Skeletal muscle tissue (tissue), 4 donors: Measurements from ENCODE around the gene ARFGEF3. TPM values are rescaled to one million over a fixed set of nuclear protein-coding genes. Genes with fewer than 3 reads are reported as not detected.

Source experiments
- H3K27ac ChIP-seq: one replicate; pipeline ENCODE4 v1.7.0; 2013; ENCODE audit warnings: mild to moderate bottlenecking, low read depth, low read length, inconsistent platforms
- H3K27me3 ChIP-seq, 3 donors: one replicate each; pipeline ENCODE4 v1.7.0; 2013; ENCODE audit warnings: low read length in 3 of 3; ENCODE audit not compliant: control insufficient read depth in 3 of 3, insufficient read depth in 3 of 3
- H3K36me3 ChIP-seq, 3 donors: one replicate each; pipeline ENCODE4 v1.7.0; 2013; ENCODE audit warnings: low read length in 3 of 3; ENCODE audit not compliant: control insufficient read depth in 3 of 3, insufficient read depth in 3 of 3
- H3K4me1 ChIP-seq, 3 donors: one replicate each; pipeline ENCODE4 v1.7.0; 2013; ENCODE audit warnings: low read length in 3 of 3, mild to moderate bottlenecking in 3 of 3; ENCODE audit not compliant: control insufficient read depth in 3 of 3, insufficient read depth in 3 of 3
- H3K4me3 ChIP-seq, 3 donors: one replicate each; pipeline ENCODE4 v1.7.0; 2013; ENCODE audit warnings: low read length in 3 of 3
- H3K9ac ChIP-seq, 3 donors: one replicate each; pipeline ENCODE4 v1.7.0; 2013; ENCODE audit warnings: low read length in 3 of 3, mild to moderate bottlenecking in 3 of 3, moderate library complexity in 2 of 3, low read depth in 1 of 3
- H3K9me3 ChIP-seq, 3 donors: one replicate each; pipeline ENCODE4 v1.7.0; 2013; ENCODE audit warnings: low read length in 3 of 3; ENCODE audit not compliant: control insufficient read depth in 3 of 3
- total RNA-seq: library from RNA; depleted of rRNA; stranded (reverse); fragments of >200 nt; gene quantifications from one replicate; pipeline ENCODE4 v1.2.3, GENCODE V29; 2014
- donor health status: Osteomylitis.

ARFGEF3 gene
- total RNA-seq, 1 donor from 2014 or later, result 1.0 TPM

DNA sequence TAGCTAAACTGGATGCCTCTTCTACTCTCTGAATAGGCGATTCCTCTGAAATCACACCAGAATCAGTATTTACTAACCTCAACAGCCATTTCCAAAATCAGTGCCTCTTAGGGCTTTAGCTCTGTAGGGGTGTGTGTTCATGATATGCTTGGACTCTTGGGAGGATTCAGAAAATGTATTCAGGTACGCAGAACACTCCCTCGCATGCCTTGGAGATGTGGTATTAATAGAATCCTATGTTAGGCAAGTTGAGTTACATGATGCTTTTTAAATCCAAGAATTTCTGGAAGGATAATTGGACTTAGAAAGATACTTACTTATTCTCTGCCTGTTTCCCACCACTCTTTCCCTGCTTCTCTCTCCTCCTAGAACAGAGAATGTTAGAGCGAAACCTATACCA is 88.3 kb downstream of the ARFGEF3 start:
- Histone ChIP-seq H3K9ac (no peak overlapping the region), H3K9me3 (no peaks in the 10 kb centered on the region), H3K27me3 (no peaks in the 10 kb centered on the region), H3K4me3 (no peak overlapping the region), H3K4me1 (no peaks in the 10 kb centered on the region), H3K27ac (no peak overlapping the region), H3K36me3 (no peaks in the 10 kb centered on the region)

GRCh38 chr6:138250513-138251247 is 88.9 kb downstream of the ARFGEF3 start:
- Histone ChIP-seq H3K36me3 (no peaks in the 10 kb centered on the region), H3K27me3 (no peaks in the 10 kb centered on the region), H3K4me3 (no peak overlapping the region), H3K27ac (no peak overlapping the region), H3K9me3 (no peaks in the 10 kb centered on the region), H3K4me1 (no peaks in the 10 kb centered on the region), H3K9ac (no peak overlapping the region)

DNA sequence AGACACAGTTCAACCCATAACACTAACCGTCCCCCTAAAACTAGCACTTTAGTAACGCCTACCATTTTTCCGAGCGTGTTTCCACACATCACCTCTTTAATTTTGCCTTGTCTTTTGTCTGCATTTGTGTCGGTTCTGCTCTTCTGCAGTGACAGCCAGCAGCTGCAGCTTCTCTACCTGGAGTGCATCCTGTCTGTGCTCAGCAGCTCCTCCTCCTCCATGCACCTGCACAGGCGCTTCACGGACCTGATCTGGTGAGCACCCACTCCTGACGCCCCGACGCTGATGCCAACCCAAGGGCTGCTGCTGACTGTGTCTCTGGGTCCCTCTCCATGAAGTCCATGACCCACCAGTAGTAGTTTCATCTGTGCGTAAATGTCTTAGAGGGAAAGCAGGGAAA is 92.0 kb downstream of the ARFGEF3 start:
- H3K4me3 ChIP-seq, result no peak overlapping the region
- H3K27ac ChIP-seq, result no peak overlapping the region
- no peaks in the 10 kb centered on the region for H3K36me3 ChIP-seq
- H3K9ac ChIP-seq, result no peak overlapping the region
- no peaks in the 10 kb centered on the region for H3K27me3 ChIP-seq
- no peaks in the 10 kb centered on the region for H3K4me1 ChIP-seq
- H3K9me3 ChIP-seq, result no peaks in the 10 kb centered on the region

DNA sequence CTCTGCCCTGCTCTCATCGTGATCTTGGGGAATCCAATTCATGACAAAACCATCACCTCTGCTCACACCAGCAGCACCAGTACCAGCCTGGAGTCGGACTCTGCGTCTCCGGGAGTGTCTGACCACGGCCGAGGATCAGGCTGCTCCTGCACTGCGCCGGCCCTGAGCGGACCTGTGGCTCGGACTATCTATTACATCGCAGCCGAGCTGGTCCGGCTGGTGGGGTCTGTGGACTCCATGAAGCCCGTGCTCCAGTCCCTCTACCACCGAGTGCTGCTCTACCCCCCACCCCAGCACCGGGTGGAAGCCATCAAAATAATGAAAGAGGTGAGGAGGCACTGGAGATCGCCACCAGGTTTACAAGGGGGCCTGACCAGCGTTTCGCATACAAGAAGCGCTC is 93.7 kb downstream of the ARFGEF3 start:
- H3K36me3 ChIP-seq, result no peaks in the 10 kb centered on the region
- no peaks in the 10 kb centered on the region for H3K27me3 ChIP-seq
- H3K9ac ChIP-seq, result no peak overlapping the region
- no peaks in the 10 kb centered on the region for H3K4me1 ChIP-seq
- H3K4me3 ChIP-seq, result no peak overlapping the region
- no peak overlapping the region for H3K27ac ChIP-seq
- no peaks in the 10 kb centered on the region for H3K9me3 ChIP-seq

- Histone ChIP-seq H3K27me3 (no peaks in the 10 kb centered on the region), H3K27ac (no peak overlapping the region), H3K4me3 (no peak overlapping the region), H3K36me3 (no peaks in the 10 kb centered on the region), H3K4me1 (no peaks in the 10 kb centered on the region), H3K9ac (no peak overlapping the region), H3K9me3 (no peaks in the 10 kb centered on the region)
These were observed 95.9 kb downstream of the ARFGEF3 start for GRCh38 chr6:138257638-138258040.

- no peak overlapping the region for H3K9ac ChIP-seq
- no peak overlapping the region for H3K27ac ChIP-seq
- H3K9me3 ChIP-seq, result no peaks in the 10 kb centered on the region
- no peaks in the 10 kb centered on the region for H3K36me3 ChIP-seq
- H3K27me3 ChIP-seq, result no peaks in the 10 kb centered on the region
- no peak overlapping the region for H3K4me3 ChIP-seq
- H3K4me1 ChIP-seq, result no peaks in the 10 kb centered on the region
These were observed 96.5 kb downstream of the ARFGEF3 start for GRCh38 chr6:138258197-138258596.

DNA sequence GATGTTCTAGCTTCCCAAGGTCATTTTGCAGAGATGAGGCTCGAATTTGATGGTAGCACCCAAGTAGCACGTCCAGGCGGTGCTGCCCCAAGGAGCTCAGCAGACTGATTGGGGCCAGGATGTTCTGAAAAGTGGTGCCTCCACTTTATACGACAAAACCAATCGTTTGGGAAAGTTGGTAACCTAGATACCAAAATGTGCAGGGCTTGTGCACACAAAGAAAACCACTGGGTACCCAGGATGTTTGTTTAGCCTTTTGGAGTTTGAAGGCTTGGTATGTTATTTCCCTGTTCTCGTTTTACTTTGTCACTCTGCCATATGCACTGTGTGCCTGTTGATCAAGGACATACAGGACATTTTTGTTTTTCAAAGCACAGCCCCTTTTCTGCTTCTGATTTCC is 97.3 kb downstream of the ARFGEF3 start:
- no peak overlapping the region for H3K9ac ChIP-seq
- H3K9me3 ChIP-seq, result no peaks in the 10 kb centered on the region
- no peaks in the 10 kb centered on the region for H3K4me1 ChIP-seq
- no peaks in the 10 kb centered on the region for H3K36me3 ChIP-seq
- H3K27ac ChIP-seq, result no peak overlapping the region
- no peak overlapping the region for H3K4me3 ChIP-seq
- no peaks in the 10 kb centered on the region for H3K27me3 ChIP-seq

DNA sequence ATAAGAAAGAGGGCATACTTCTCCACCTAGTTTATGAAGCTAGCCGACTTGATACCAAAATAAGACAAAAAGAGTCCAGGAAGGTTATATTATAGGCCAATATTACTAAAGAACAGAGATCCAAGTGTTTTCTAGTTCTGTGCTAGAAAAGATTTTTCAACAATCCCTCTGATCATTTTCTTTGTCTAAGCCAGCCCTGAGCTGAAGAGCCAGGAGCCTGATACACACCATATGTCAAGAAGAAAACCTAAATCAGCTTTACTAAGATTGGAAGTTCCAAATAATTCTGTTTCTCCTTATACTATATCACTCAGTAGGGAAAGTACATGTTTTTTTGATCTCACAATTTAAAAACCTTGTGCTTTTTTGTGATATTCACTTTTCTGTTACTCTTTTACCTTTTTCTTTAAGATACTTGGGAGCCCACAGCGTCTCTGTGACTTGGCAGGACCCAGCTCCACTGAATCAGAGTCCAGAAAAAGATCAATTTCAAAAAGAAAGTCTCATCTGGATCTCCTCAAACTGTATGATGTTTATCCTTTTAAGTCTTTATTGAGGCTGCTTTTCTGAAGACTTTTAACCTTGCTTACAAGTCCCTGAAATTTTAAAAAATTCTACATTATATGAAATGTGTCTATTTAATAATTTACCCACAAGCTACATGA is 99.5 kb downstream of the ARFGEF3 start:
- no peak overlapping the region for H3K4me3 ChIP-seq
- H3K9ac ChIP-seq, result no peak overlapping the region
- no peaks in the 10 kb centered on the region for H3K9me3 ChIP-seq
- no peaks in the 10 kb centered on the region for H3K4me1 ChIP-seq
- no peaks in the 10 kb centered on the region for H3K36me3 ChIP-seq
- no peak overlapping the region for H3K27ac ChIP-seq
- no peaks in the 10 kb centered on the region for H3K27me3 ChIP-seq

GRCh38 chr6:138263963-138264362 is 102.2 kb downstream of the ARFGEF3 start:
- no peak overlapping the region for H3K27ac ChIP-seq

GRCh38 chr6:138264372-138264880 is 102.7 kb downstream of the ARFGEF3 start:
- Histone ChIP-seq H3K4me1 (no peaks in the 10 kb centered on the region), H3K27ac (no peak overlapping the region), H3K9ac (no peak overlapping the region), H3K9me3 (no peaks in the 10 kb centered on the region), H3K4me3 (no peak overlapping the region), H3K27me3 (no peaks in the 10 kb centered on the region), H3K36me3 (no peaks in the 10 kb centered on the region)

More at GRCh38 chr6:138263963-138264362, 102.2 kb downstream of the ARFGEF3 start:
- H3K9ac ChIP-seq, result no peak overlapping the region
- H3K9me3 ChIP-seq, result no peaks in the 10 kb centered on the region
- H3K4me3 ChIP-seq, result no peak overlapping the region
- H3K4me1 ChIP-seq, result no peaks in the 10 kb centered on the region
- no peaks in the 10 kb centered on the region for H3K27me3 ChIP-seq
- H3K36me3 ChIP-seq, result no peaks in the 10 kb centered on the region
